HL-60 (cell line): Measurements from ENCODE around the gene METTL15.

Experiments used
- POLR2AphosphoS5 ChIP-seq: IDR thresholded peaks from 2 replicates; pipeline ENCODE4 v1.6.1; 2012; ENCODE audit warnings: low read depth
- TF ChIP-seq, protein P1 (sequence below): IDR thresholded peaks from one replicate; pipeline ENCODE4 v1.5.1; 2011; ENCODE audit warnings: low read length, control low read depth, inconsistent platforms; ENCODE audit not compliant: insufficient read depth

DNA sequence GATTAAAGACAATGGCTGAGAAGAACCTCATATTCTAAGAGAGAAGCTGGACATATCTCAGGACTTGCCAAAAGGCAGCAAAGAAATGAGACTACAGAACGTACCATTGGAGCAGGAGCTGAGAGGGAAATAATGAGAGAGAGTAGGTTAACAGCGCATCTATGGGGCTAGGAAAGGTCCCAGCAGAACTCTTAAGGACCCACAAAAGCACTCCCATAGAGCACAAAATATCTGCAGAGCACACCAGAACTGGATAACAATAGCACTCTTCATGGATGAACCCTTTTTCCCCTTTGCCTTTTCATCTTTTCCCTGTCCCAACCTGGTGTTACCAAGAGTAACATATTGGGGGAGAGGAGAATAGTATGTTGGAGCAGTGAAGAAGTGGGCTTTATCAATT is 245.8 kb downstream of the METTL15 start:
- TF ChIP-seq POLR2AphosphoS5, result no peak
- TF ChIP-seq, protein P1, sequence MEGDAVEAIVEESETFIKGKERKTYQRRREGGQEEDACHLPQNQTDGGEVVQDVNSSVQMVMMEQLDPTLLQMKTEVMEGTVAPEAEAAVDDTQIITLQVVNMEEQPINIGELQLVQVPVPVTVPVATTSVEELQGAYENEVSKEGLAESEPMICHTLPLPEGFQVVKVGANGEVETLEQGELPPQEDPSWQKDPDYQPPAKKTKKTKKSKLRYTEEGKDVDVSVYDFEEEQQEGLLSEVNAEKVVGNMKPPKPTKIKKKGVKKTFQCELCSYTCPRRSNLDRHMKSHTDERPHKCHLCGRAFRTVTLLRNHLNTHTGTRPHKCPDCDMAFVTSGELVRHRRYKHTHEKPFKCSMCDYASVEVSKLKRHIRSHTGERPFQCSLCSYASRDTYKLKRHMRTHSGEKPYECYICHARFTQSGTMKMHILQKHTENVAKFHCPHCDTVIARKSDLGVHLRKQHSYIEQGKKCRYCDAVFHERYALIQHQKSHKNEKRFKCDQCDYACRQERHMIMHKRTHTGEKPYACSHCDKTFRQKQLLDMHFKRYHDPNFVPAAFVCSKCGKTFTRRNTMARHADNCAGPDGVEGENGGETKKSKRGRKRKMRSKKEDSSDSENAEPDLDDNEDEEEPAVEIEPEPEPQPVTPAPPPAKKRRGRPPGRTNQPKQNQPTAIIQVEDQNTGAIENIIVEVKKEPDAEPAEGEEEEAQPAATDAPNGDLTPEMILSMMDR, result no peak
